Neutrophil (primary cell): Measurements from ENCODE around the gene SLIT3.

Experiments
- H3K27ac ChIP-seq: fragments of 200-600 bp; sonication (generic); 2 replicates; pipeline ENCODE4 v1.5.1; 2016; ENCODE audit warnings: mild to moderate bottlenecking, moderate library complexity
- H3K27me3 ChIP-seq: fragments of 200-600 bp; sonication (generic); 2 replicates; pipeline ENCODE4 v1.6.0; 2016; ENCODE audit warnings: mild to moderate bottlenecking
- H3K36me3 ChIP-seq: fragments of 200-600 bp; sonication (generic); 2 replicates; pipeline ENCODE4 v1.5.1; 2017
- H3K4me1 ChIP-seq, 2 experiments: fragments of 200-600 bp in 1 of 2; sonication (generic) in 1 of 2; 1 replicate in 1 of 2; 2 replicates in 1 of 2; pipeline versions ENCODE4 v1.5.1 to v1.6.1; 2013 to 2016; ENCODE audit warnings: low read depth in 1 of 2, low read length in 1 of 2, mild to moderate bottlenecking in 1 of 2, moderate library complexity in 1 of 2; ENCODE audit not compliant: control insufficient read depth in 1 of 2, insufficient read depth in 1 of 2
- H3K4me3 ChIP-seq, 2 experiments: fragments of 200-600 bp in 1 of 2; sonication (generic) in 1 of 2; 1 replicate in 1 of 2; 2 replicates in 1 of 2; pipeline ENCODE4 v1.5.1; 2013 to 2016; ENCODE audit warnings: low read depth in 1 of 2, low read length in 1 of 2, mild to moderate bottlenecking in 1 of 2, moderate library complexity in 1 of 2
- H3K9me3 ChIP-seq: fragments of 200-600 bp; sonication (generic); 2 replicates; pipeline ENCODE4 v1.5.1; 2016
- TF ChIP-seq, protein P1 (sequence below): fragments of 200-600 bp; sonication (generic); IDR thresholded peaks from 2 replicates; pipeline ENCODE4 v1.5.1; 2016; ENCODE audit warnings: antibody characterized with exemption

Gene SLIT3

DNA sequence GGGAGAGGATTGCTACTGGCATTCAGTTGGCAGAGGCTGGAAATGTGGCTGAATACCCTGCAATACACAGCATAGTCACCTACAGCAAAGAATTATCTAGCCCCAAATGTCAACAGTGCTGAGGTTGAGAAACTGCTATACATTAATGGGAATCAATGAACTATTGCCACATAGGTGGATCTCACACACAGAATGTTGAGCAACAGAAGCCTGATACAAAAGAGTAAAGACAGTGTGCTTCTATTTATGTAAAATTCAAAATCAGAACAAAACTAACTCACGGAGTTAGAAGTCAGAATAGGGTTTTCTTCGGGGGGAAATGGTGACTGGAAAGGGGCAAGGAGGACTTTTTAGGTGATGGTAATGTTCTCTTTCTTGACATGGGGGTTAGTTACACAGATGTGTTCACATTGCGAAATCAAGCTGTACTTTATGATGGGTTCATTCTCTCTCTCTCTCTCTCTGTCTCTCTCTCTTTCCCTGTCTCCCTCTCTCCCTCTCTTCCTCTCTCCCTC, 676.0 kb downstream of the SLIT3 start:
- TF ChIP-seq, protein P1, sequence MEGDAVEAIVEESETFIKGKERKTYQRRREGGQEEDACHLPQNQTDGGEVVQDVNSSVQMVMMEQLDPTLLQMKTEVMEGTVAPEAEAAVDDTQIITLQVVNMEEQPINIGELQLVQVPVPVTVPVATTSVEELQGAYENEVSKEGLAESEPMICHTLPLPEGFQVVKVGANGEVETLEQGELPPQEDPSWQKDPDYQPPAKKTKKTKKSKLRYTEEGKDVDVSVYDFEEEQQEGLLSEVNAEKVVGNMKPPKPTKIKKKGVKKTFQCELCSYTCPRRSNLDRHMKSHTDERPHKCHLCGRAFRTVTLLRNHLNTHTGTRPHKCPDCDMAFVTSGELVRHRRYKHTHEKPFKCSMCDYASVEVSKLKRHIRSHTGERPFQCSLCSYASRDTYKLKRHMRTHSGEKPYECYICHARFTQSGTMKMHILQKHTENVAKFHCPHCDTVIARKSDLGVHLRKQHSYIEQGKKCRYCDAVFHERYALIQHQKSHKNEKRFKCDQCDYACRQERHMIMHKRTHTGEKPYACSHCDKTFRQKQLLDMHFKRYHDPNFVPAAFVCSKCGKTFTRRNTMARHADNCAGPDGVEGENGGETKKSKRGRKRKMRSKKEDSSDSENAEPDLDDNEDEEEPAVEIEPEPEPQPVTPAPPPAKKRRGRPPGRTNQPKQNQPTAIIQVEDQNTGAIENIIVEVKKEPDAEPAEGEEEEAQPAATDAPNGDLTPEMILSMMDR, result no peak
- Histone ChIP-seq H3K4me1 (no peaks in the 10 kb centered on the region), H3K9me3 (no peaks in the 10 kb centered on the region), H3K27ac (no peak overlapping the region), H3K27me3 (no peaks in the 10 kb centered on the region), H3K36me3 (no peaks in the 10 kb centered on the region), H3K4me3 (no peak overlapping the region)

DNA sequence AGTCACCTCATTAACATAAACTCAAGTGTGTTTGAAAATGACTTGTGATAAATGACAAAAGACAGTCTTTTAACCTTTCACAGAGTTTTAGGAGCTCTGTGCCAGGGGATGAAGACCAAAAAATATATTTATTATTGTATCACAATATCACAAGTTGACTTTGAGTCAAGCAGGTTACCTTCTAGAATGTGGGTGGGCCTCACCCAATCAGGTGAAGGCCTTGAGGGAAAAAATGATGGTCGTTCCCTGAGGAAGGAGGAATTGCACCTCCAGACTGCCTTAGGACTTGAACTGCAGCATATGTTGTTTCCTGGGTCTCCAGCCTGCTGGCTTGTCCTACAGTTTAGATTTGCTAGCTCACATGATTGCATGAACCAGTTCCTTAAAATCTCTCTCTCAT, 680.1 kb downstream of the SLIT3 start:
- TF ChIP-seq, protein P1, result no peak
- Histone ChIP-seq H3K36me3 (no peaks in the 10 kb centered on the region), H3K9me3 (no peaks in the 10 kb centered on the region)

DNA sequence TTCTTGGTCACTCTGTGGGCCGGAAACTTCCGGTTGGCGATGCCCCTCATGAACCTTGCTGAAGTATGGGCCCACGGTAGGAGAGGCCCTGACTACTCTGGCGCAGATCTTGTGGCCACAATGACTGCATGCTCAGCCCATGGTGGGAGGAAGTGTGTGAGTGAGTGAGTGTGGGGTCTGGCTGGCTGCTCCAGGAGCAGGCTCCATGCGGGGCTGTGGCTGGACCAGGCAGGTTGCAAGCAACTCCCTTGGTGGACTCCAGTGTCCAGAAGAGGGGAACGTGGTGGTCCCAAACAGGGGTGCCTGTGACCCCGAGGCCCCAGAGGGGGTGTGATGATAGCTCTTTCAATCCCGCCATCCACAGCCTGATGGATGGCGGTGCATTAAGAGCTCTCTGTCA, 686.3 kb downstream of the SLIT3 start:
- TF ChIP-seq, protein P1, result no peak
- Histone ChIP-seq H3K4me3 (no peak overlapping the region), H3K36me3 (no peaks in the 10 kb centered on the region), H3K27ac (no peak overlapping the region), H3K9me3 (no peaks in the 10 kb centered on the region), H3K27me3 (no peaks in the 10 kb centered on the region), H3K4me1 (no peaks in the 10 kb centered on the region)

More for the DNA sequence above, 680.1 kb downstream of the SLIT3 start:
- Histone ChIP-seq H3K27me3 (no peaks in the 10 kb centered on the region), H3K27ac (no peak overlapping the region), H3K4me1 (no peaks in the 10 kb centered on the region), H3K4me3 (no peak overlapping the region)

DNA sequence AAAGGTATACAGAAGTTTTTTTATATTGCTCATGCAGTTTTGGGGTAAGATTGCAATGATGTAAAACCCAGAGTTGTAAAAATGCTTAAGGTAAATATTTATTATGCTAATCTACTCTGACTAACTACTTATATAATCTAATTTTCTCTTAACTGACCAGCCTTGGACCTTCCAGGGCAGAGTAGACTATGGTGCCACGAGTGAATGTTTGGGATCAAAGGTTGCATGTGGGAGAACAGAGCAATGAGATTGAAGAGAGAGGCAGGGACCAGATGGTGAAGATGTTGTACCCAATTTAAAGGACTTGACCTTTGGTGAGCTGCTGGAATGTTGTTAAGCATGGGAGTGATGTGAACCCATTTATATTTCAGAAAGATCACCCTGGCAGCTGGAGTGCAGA, 686.9 kb downstream of the SLIT3 start:
- Histone ChIP-seq H3K4me3 (no peak overlapping the region), H3K9me3 (no peaks in the 10 kb centered on the region)
- TF ChIP-seq, protein P1, result no peak

DNA sequence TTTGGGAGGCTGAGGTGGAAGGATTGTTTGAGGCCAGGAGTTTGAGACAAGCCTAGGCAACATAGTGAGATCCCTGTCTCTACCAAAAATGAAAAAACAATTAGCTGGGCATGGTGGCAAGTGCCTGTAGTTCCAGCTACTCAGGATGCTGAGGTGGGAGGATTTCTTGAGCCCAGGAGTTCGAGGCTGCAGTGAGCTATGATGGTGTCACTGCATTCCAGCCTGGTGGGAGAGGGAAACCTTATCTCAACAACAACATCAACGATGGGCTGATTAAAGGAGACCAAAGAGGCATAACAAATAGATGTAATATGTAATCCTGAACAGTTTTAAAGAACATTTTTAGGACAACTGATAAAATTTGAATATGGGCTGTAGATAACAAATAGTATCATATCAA, 687.5 kb downstream of the SLIT3 start:
- Histone ChIP-seq H3K9me3 (no peaks in the 10 kb centered on the region), H3K36me3 (no peaks in the 10 kb centered on the region), H3K4me1 (no peaks in the 10 kb centered on the region), H3K4me3 (no peak overlapping the region), H3K27ac (no peak overlapping the region), H3K27me3 (no peaks in the 10 kb centered on the region)
- TF ChIP-seq, protein P1, result no peak

More for the DNA sequence above, 686.9 kb downstream of the SLIT3 start:
- no peaks in the 10 kb centered on the region for H3K27me3 ChIP-seq
- H3K27ac ChIP-seq, result no peak overlapping the region
- no peaks in the 10 kb centered on the region for H3K4me1 ChIP-seq
- no peaks in the 10 kb centered on the region for H3K36me3 ChIP-seq

DNA sequence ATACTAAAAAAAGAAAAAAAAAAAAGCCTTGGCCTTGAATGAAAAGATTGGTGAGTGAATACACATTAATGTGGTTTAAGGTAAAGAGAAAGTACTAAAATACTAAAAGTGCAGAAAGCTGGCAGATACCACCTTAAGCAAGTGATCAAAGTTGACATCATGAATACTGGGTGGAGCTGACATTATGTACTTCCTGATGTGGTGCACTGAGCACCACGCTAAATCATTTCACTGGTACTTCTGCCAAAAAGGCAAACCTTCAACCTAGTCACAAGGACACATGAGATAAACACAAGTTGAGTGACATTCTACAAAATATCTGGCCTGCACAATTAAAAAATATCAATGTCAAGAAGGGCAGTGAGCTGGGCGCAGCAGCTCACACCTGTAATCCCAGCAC, 687.9 kb downstream of the SLIT3 start:
- no peaks in the 10 kb centered on the region for H3K9me3 ChIP-seq
- H3K4me1 ChIP-seq, result no peaks in the 10 kb centered on the region
- no peak overlapping the region for H3K4me3 ChIP-seq
- no peak overlapping the region for H3K27ac ChIP-seq
- H3K27me3 ChIP-seq, result no peaks in the 10 kb centered on the region
- no peaks in the 10 kb centered on the region for H3K36me3 ChIP-seq
- TF ChIP-seq, protein P1, result no peak
